H1 (cell line): ENCODE data around the gene PROK1.

Experiments used
- ASH2L ChIP-seq: fragments of 200-600, 300-600 bp; sonication (generic); IDR thresholded peaks from one replicate; pipeline ENCODE4 v1.7.1; 2017; ENCODE audit warnings: low read length
- FOSL1 ChIP-seq: IDR thresholded peaks from 2 replicates; pipeline ENCODE4 v1.6.1; 2011; ENCODE audit warnings: mild to moderate bottlenecking, low read depth, low read length, moderate library complexity; ENCODE audit not compliant: insufficient read depth
- JUND ChIP-seq: IDR thresholded peaks from 2 replicates; pipeline ENCODE4 v1.6.1; 2011; ENCODE audit warnings: mild to moderate bottlenecking, improper control_type of control experiment, low read length
- NRF1 ChIP-seq: IDR thresholded peaks from 2 replicates; pipeline ENCODE4 v1.6.1; 2011; ENCODE audit warnings: mild to moderate bottlenecking, low read depth, low read length, improper control_type of control experiment
- POLR2AphosphoS5 ChIP-seq: IDR thresholded peaks from 2 replicates; pipeline ENCODE4 v1.6.1; 2011; ENCODE audit warnings: low read depth, low read length
- RNF2 ChIP-seq: fragments of 200-900, 300-1000 bp; sonication (generic); IDR thresholded peaks from 2 replicates; pipeline ENCODE4 v1.7.1; 2016; ENCODE audit warnings: borderline replicate concordance, low read depth, mild to moderate bottlenecking, antibody characterized with exemption, low read length; ENCODE audit not compliant: poor library complexity, severe bottlenecking; ENCODE audit errors: missing control alignments
- TEAD4 ChIP-seq: IDR thresholded peaks from 2 replicates; pipeline ENCODE4 v1.6.1; 2012; ENCODE audit warnings: low read depth, low read length, inconsistent platforms, mixed read lengths
- TF ChIP-seq, protein P1 (sequence below), 3 experiments: IDR thresholded peaks; 1 replicate in 2 of 3; 2 replicates in 1 of 3; pipeline versions ENCODE4 v1.5.1 to v1.6.1; 2011; ENCODE audit warnings: low read length in 3 of 3, mild to moderate bottlenecking in 3 of 3, inconsistent platforms in 2 of 3, low read depth in 1 of 3, moderate library complexity in 1 of 3; ENCODE audit not compliant: insufficient read depth in 1 of 3; ENCODE audit errors: control extremely low read depth in 1 of 3

DNA sequence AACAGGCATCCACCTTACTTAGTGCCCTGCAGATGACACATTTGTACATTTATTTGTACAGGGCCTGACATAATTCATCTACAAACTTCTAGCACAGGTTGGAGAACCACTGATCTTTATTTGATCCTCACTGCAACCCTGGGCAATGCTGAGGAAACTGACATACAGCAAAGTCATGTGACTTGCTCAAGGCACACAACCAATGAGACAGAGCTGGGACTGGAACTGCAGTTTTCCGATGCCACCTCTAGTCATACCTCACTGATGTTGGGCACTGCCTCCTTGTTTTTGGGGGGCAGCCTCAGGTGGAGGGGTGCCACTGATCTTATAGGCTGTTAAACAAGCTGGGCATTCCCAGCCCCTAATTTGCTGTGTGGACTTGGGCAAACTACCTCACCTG, 3.4 kb downstream of the PROK1 start:
- TF ChIP-seq POLR2AphosphoS5 (no peak), ASH2L (no peak), NRF1 (no peak), RNF2 (no peak), TEAD4 (no peak), JUND (no peak), FOSL1 (no peak)
- TF ChIP-seq, protein P1, sequence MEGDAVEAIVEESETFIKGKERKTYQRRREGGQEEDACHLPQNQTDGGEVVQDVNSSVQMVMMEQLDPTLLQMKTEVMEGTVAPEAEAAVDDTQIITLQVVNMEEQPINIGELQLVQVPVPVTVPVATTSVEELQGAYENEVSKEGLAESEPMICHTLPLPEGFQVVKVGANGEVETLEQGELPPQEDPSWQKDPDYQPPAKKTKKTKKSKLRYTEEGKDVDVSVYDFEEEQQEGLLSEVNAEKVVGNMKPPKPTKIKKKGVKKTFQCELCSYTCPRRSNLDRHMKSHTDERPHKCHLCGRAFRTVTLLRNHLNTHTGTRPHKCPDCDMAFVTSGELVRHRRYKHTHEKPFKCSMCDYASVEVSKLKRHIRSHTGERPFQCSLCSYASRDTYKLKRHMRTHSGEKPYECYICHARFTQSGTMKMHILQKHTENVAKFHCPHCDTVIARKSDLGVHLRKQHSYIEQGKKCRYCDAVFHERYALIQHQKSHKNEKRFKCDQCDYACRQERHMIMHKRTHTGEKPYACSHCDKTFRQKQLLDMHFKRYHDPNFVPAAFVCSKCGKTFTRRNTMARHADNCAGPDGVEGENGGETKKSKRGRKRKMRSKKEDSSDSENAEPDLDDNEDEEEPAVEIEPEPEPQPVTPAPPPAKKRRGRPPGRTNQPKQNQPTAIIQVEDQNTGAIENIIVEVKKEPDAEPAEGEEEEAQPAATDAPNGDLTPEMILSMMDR (IDR thresholded peaks at IDR 0.05; ENCODE audit: control extremely low read depth in 1 of 3, insufficient read depth in 1 of 3, low read depth in 1 of 3, low read length in 3 of 3) = no peak
